K562 (cell line): ENCODE measurements around the gene DTNB. TPM values are rescaled to one million over a fixed set of nuclear protein-coding genes. Genes with fewer than 3 reads are reported as not detected.
A peak's percentile ranks its signal among the peaks of the same experiment; 100 is the strongest.

Experiments
- ATF6 ChIP-seq: sonication (generic); formaldehyde crosslinking; IDR thresholded peaks from 2 replicates; pipeline ENCODE4 v1.4.0; 2020; ENCODE audit warnings: mild to moderate bottlenecking, missing genetic modification reagents
- MAFG ChIP-seq: fragments of 450-650 bp; conservative IDR thresholded peaks from 2 replicates; pipeline ENCODE4 v1.6.1; 2016; ENCODE audit warnings: missing genetic modification characterization, missing compliant biosample characterization
- NFE2 ChIP-seq: IDR thresholded peaks from 2 replicates; pipeline ENCODE4 v1.6.1; 2014; ENCODE audit warnings: antibody characterized with exemption, low read depth
- POLR2AphosphoS5 ChIP-seq: IDR thresholded peaks from 2 replicates; pipeline ENCODE4 v1.6.1; 2011; ENCODE audit warnings: mild to moderate bottlenecking, low read depth, low read length, moderate library complexity; ENCODE audit not compliant: control insufficient read depth, insufficient read depth
- ZKSCAN1 ChIP-seq: fragments of 150-350 bp; IDR thresholded peaks from 2 replicates; pipeline ENCODE4 v1.6.1; 2016; ENCODE audit warnings: low read depth, low read length
- ZNF41 ChIP-seq: fragments of 250-450 bp; sonication (Bioruptor Pico); conservative IDR thresholded peaks from 2 replicates; pipeline ENCODE4 v1.4.0; 2020; ENCODE audit warnings: mild to moderate bottlenecking
- polyA plus RNA-seq, 8 experiments: library from polyadenylated mRNA; depleted of rRNA in 4 of 8; stranded (reverse) in 5 of 8; unstranded in 3 of 8; fragments of >200 nt; fragmentation: Nextera tagmentation in 2 of 8; fragmentation: Illumina TruSeq in 1 of 8; extraction: Ambion mirVana in 2 of 8; extraction: Trizol in 1 of 8; gene quantifications; 2 replicates each; pipeline versions ENCODE4 v1.2.1 to v1.2.3, GENCODE V29; 2011 to 2014; ENCODE audit warnings: inconsistent platforms in 1 of 8, missing spikeins in 1 of 8
- total RNA-seq, 7 experiments: library from RNA; depleted of rRNA in 6 of 7; stranded (reverse); fragments of >200 nt in 6 of 7; fragmentation: Illumina TruSeq in 2 of 7; extraction: Trizol in 2 of 7; gene quantifications; 2 replicates each; pipeline versions ENCODE4 v1.2.1 to v1.2.3, GENCODE V29; 2011 to 2021; ENCODE audit warnings: low replicate concordance in 1 of 7
- TF ChIP-seq, protein P1 (sequence below): IDR thresholded peaks from 2 replicates; pipeline ENCODE4 v1.6.1; 2011; ENCODE audit warnings: borderline replicate concordance, low read depth, mild to moderate bottlenecking, moderate library complexity, low read length; ENCODE audit not compliant: insufficient read depth, poor library complexity, severe bottlenecking
- TF ChIP-seq, protein P2 (sequence below): fragments of 450-650 bp; IDR thresholded peaks from 2 replicates; pipeline ENCODE4 v1.6.1; 2016; ENCODE audit warnings: borderline replicate concordance
- TF ChIP-seq, protein P3 (sequence below): sonication (generic); formaldehyde crosslinking; IDR thresholded peaks from 2 replicates; pipeline ENCODE4 v1.8.0; 2022; ENCODE audit warnings: mild to moderate bottlenecking, missing genetic modification reagents

DTNB gene
- total and polyA plus RNA-seq, 9 of the 15 experiments (the other 6 are each of a cell fraction or from before 2014, with no cell fraction given), result 0.18 to 2.0 (median 0.77) TPM; not detected in 2

- TF ChIP-seq, protein P1, sequence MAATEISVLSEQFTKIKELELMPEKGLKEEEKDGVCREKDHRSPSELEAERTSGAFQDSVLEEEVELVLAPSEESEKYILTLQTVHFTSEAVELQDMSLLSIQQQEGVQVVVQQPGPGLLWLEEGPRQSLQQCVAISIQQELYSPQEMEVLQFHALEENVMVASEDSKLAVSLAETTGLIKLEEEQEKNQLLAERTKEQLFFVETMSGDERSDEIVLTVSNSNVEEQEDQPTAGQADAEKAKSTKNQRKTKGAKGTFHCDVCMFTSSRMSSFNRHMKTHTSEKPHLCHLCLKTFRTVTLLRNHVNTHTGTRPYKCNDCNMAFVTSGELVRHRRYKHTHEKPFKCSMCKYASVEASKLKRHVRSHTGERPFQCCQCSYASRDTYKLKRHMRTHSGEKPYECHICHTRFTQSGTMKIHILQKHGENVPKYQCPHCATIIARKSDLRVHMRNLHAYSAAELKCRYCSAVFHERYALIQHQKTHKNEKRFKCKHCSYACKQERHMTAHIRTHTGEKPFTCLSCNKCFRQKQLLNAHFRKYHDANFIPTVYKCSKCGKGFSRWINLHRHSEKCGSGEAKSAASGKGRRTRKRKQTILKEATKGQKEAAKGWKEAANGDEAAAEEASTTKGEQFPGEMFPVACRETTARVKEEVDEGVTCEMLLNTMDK, result no peak
- TF ChIP-seq ZNF41 (CRISPR knock-in tag) (no peak), ATF6 (no peak), POLR2AphosphoS5 (no peak), MAFG (0 out of 2 replicates have a peak, but pooled peaks have one; percentile 6), NFE2 (0 out of 2 replicates have a peak, but pooled peaks have one; percentile 13), ZKSCAN1 (no peak)
- TF ChIP-seq, protein P2, sequence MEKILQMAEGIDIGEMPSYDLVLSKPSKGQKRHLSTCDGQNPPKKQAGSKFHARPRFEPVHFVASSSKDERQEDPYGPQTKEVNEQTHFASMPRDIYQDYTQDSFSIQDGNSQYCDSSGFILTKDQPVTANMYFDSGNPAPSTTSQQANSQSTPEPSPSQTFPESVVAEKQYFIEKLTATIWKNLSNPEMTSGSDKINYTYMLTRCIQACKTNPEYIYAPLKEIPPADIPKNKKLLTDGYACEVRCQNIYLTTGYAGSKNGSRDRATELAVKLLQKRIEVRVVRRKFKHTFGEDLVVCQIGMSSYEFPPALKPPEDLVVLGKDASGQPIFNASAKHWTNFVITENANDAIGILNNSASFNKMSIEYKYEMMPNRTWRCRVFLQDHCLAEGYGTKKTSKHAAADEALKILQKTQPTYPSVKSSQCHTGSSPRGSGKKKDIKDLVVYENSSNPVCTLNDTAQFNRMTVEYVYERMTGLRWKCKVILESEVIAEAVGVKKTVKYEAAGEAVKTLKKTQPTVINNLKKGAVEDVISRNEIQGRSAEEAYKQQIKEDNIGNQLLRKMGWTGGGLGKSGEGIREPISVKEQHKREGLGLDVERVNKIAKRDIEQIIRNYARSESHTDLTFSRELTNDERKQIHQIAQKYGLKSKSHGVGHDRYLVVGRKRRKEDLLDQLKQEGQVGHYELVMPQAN, result no peak
- TF ChIP-seq, protein P3, sequence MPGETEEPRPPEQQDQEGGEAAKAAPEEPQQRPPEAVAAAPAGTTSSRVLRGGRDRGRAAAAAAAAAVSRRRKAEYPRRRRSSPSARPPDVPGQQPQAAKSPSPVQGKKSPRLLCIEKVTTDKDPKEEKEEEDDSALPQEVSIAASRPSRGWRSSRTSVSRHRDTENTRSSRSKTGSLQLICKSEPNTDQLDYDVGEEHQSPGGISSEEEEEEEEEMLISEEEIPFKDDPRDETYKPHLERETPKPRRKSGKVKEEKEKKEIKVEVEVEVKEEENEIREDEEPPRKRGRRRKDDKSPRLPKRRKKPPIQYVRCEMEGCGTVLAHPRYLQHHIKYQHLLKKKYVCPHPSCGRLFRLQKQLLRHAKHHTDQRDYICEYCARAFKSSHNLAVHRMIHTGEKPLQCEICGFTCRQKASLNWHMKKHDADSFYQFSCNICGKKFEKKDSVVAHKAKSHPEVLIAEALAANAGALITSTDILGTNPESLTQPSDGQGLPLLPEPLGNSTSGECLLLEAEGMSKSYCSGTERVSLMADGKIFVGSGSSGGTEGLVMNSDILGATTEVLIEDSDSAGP (CRISPR knock-in tag), result no peak
These were observed 200.2 kb downstream of the DTNB start (continued) for GRCh38 chr2:25473131-25473530.
